HepG2 (cell line): ENCODE results near the gene TM9SF4. TPM values are rescaled to one million over a fixed set of nuclear protein-coding genes. Genes with fewer than 3 reads are reported as not detected.

Experiments
- AHDC1 ChIP-seq: sonication (generic); formaldehyde crosslinking; IDR thresholded peaks from 2 replicates; pipeline ENCODE4 v1.5.1; 2020; ENCODE audit warnings: mild to moderate bottlenecking, missing genetic modification reagents, borderline replicate concordance
- HDAC1 ChIP-seq: sonication (generic); formaldehyde crosslinking; IDR thresholded peaks from 2 replicates; pipeline ENCODE4 v1.5.1; 2020; ENCODE audit warnings: mild to moderate bottlenecking, missing genetic modification reagents
- MAFK ChIP-seq, 2 experiments: IDR thresholded peaks in 1 of 2; conservative IDR thresholded peaks in 1 of 2; 2 replicates each; pipeline ENCODE4 v1.6.1; 2011; ENCODE audit warnings: improper control_type of control experiment in 2 of 2, low read length in 2 of 2
- NFYC ChIP-seq: IDR thresholded peaks from 2 replicates; pipeline ENCODE4 v1.6.1; 2016; ENCODE audit warnings: missing genetic modification reagents, missing compliant biosample characterization
- RFX5 ChIP-seq: IDR thresholded peaks from 2 replicates; pipeline ENCODE4 v1.6.1; 2011; ENCODE audit warnings: low read depth, low read length, improper control_type of control experiment
- SALL1 ChIP-seq: sonication (generic); formaldehyde crosslinking; IDR thresholded peaks from 2 replicates; pipeline ENCODE4 v1.8.0; 2022; ENCODE audit warnings: mild to moderate bottlenecking, missing genetic modification reagents
- ZFP36L1 ChIP-seq: sonication (generic); formaldehyde crosslinking; IDR thresholded peaks from 2 replicates; pipeline ENCODE4 v1.8.0; 2022; ENCODE audit warnings: mild to moderate bottlenecking, missing genetic modification reagents, moderate library complexity
- ZFX ChIP-seq: sonication (generic); formaldehyde crosslinking; IDR thresholded peaks from 2 replicates; pipeline ENCODE4 v1.4.0; 2020; ENCODE audit warnings: mild to moderate bottlenecking, low read depth, missing genetic modification reagents, moderate library complexity
- ZNF121 ChIP-seq: sonication (generic); formaldehyde crosslinking; IDR thresholded peaks from 2 replicates; pipeline ENCODE4 v1.5.0; 2020; ENCODE audit warnings: mild to moderate bottlenecking, missing genetic modification reagents
- ZNF24 ChIP-seq: fragments of 450-650 bp; IDR thresholded peaks from 2 replicates; pipeline ENCODE4 v1.6.1; 2017; ENCODE audit warnings: antibody characterized with exemption, mild to moderate bottlenecking
- ZNF431 ChIP-seq: sonication (generic); formaldehyde crosslinking; IDR thresholded peaks from 2 replicates; pipeline ENCODE4 v1.9.0; 2022; ENCODE audit warnings: missing genetic modification reagents, low read depth, mild to moderate bottlenecking, borderline replicate concordance
- ZNF615 ChIP-seq: sonication (generic); formaldehyde crosslinking; IDR thresholded peaks from 2 replicates; pipeline ENCODE4 v1.5.0; 2020; ENCODE audit warnings: mild to moderate bottlenecking, missing genetic modification reagents, borderline replicate concordance
- ZNF816 ChIP-seq: sonication (generic); formaldehyde crosslinking; IDR thresholded peaks from 2 replicates; pipeline ENCODE4 v1.8.0; 2022; ENCODE audit warnings: missing genetic modification reagents, mild to moderate bottlenecking, borderline replicate concordance
- polyA plus RNA-seq, 8 experiments: library from polyadenylated mRNA; depleted of rRNA in 3 of 8; stranded (reverse) in 7 of 8; unstranded in 1 of 8; fragments of >200 nt; fragmentation: Illumina TruSeq in 4 of 8; extraction: Trizol in 4 of 8; gene quantifications; 2 replicates each; pipeline versions ENCODE4 v1.2.1 to v1.2.3, GENCODE V29; 2011 to 2016; ENCODE audit warnings: low read depth in 4 of 8, missing spikeins in 1 of 8, mixed read lengths in 1 of 8; ENCODE audit not compliant: insufficient read depth in 1 of 8
- total RNA-seq, 5 experiments: library from RNA; depleted of rRNA; stranded (reverse); fragments of >200 nt; fragmentation: Illumina TruSeq; extraction: Trizol; gene quantifications; 2 replicates each; pipeline ENCODE4 v1.2.3, GENCODE V29; 2016; ENCODE audit warnings: low read depth in 1 of 5
- TF ChIP-seq, protein P1 (sequence below): sonication (generic); formaldehyde crosslinking; IDR thresholded peaks from 2 replicates; pipeline ENCODE4 v1.4.0; 2020; ENCODE audit warnings: missing genetic modification reagents
- TF ChIP-seq, protein P2 (sequence below): sonication (generic); formaldehyde crosslinking; IDR thresholded peaks from 2 replicates; pipeline ENCODE4 v1.5.1; 2020; ENCODE audit warnings: mild to moderate bottlenecking, missing genetic modification reagents, moderate library complexity
- TF ChIP-seq, protein P3 (sequence below): sonication (generic); formaldehyde crosslinking; IDR thresholded peaks from 2 replicates; pipeline ENCODE4 v1.4.0; 2020; ENCODE audit warnings: missing genetic modification reagents

Gene TM9SF4
- total and polyA plus RNA-seq, 2 of the 13 experiments (the other 11 are each of a cell fraction or from before 2014, with no cell fraction given): 53.5 to 171 TPM

DNA sequence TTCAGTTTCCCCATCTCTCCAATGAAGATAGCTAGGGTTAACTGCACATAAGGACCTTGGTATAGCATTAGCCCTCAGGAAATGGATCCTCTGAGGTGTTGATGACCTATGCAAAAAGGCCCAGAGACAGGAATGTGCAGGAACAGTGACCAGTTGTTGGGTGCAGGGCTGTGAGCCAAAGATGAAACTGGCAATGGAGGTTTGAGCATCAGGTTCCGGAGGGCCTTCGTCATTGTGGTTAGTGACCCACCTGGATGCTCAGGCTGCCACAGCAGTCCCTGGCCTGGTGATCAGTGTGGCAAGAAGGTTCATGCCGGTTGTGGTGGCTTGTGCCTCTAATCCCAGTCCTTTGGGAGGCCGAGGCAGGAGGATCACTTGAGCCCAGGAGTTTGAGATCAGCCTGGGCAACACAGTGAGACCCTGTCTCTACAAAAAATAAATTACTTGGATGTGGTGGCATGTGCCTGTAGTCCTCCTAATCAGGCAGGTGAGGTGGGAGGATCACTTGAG is 43.7 kb downstream of the TM9SF4 start (continued):
- TF ChIP-seq, protein P1, sequence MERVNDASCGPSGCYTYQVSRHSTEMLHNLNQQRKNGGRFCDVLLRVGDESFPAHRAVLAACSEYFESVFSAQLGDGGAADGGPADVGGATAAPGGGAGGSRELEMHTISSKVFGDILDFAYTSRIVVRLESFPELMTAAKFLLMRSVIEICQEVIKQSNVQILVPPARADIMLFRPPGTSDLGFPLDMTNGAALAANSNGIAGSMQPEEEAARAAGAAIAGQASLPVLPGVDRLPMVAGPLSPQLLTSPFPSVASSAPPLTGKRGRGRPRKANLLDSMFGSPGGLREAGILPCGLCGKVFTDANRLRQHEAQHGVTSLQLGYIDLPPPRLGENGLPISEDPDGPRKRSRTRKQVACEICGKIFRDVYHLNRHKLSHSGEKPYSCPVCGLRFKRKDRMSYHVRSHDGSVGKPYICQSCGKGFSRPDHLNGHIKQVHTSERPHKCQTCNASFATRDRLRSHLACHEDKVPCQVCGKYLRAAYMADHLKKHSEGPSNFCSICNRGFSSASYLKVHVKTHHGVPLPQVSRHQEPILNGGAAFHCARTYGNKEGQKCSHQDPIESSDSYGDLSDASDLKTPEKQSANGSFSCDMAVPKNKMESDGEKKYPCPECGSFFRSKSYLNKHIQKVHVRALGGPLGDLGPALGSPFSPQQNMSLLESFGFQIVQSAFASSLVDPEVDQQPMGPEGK (CRISPR knock-in tag): no peak
- TF ChIP-seq, protein P2, sequence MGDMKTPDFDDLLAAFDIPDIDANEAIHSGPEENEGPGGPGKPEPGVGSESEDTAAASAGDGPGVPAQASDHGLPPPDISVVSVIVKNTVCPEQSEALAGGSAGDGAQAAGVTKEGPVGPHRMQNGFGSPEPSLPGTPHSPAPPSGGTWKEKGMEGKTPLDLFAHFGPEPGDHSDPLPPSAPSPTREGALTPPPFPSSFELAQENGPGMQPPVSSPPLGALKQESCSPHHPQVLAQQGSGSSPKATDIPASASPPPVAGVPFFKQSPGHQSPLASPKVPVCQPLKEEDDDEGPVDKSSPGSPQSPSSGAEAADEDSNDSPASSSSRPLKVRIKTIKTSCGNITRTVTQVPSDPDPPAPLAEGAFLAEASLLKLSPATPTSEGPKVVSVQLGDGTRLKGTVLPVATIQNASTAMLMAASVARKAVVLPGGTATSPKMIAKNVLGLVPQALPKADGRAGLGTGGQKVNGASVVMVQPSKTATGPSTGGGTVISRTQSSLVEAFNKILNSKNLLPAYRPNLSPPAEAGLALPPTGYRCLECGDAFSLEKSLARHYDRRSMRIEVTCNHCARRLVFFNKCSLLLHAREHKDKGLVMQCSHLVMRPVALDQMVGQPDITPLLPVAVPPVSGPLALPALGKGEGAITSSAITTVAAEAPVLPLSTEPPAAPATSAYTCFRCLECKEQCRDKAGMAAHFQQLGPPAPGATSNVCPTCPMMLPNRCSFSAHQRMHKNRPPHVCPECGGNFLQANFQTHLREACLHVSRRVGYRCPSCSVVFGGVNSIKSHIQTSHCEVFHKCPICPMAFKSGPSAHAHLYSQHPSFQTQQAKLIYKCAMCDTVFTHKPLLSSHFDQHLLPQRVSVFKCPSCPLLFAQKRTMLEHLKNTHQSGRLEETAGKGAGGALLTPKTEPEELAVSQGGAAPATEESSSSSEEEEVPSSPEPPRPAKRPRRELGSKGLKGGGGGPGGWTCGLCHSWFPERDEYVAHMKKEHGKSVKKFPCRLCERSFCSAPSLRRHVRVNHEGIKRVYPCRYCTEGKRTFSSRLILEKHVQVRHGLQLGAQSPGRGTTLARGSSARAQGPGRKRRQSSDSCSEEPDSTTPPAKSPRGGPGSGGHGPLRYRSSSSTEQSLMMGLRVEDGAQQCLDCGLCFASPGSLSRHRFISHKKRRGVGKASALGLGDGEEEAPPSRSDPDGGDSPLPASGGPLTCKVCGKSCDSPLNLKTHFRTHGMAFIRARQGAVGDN: peak; percentile 44; the same call in 1 of the 2 replicates
- TF ChIP-seq ZNF816 (CRISPR knock-in tag): 0 out of 2 replicates have a peak, but pooled peaks have one; percentile 35
- TF ChIP-seq ZNF24: no peak
- TF ChIP-seq RFX5: peak; percentile 25; the same call in 1 of the 2 replicates
- no peak for TF ChIP-seq NFYC (CRISPR knock-in tag)
- peak; percentile 55; the same call in 1 of the 2 replicates for TF ChIP-seq ZNF431
- peak; percentile 50 to 61; a peak in 3 of 4 replicates for TF ChIP-seq MAFK (conservative IDR thresholded peaks at IDR 0.05 in 1 of 2, IDR thresholded peaks at IDR 0.05 in 1 of 2; ENCODE audit: low read length in 2 of 2)
- TF ChIP-seq, protein P3, sequence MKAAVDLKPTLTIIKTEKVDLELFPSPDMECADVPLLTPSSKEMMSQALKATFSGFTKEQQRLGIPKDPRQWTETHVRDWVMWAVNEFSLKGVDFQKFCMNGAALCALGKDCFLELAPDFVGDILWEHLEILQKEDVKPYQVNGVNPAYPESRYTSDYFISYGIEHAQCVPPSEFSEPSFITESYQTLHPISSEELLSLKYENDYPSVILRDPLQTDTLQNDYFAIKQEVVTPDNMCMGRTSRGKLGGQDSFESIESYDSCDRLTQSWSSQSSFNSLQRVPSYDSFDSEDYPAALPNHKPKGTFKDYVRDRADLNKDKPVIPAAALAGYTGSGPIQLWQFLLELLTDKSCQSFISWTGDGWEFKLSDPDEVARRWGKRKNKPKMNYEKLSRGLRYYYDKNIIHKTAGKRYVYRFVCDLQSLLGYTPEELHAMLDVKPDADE (CRISPR knock-in tag): no peak
- TF ChIP-seq AHDC1 (CRISPR knock-in tag): 0 out of 2 replicates have a peak, but pooled peaks have one; percentile 17
- TF ChIP-seq HDAC1 (CRISPR knock-in tag): no peak
- 0 out of 2 replicates have a peak, but pooled peaks have one; percentile 26 for TF ChIP-seq ZFP36L1
- 0 out of 2 replicates have a peak, but pooled peaks have one; percentile 25 for TF ChIP-seq ZNF615 (CRISPR knock-in tag)
- TF ChIP-seq SALL1 (CRISPR knock-in tag): peak; percentile 9; the same call in 1 of the 2 replicates
- TF ChIP-seq ZFX: 0 out of 2 replicates have a peak, but pooled peaks have one; percentile 18
- peak; percentile 50; the same call in 1 of the 2 replicates for TF ChIP-seq ZNF121
